Fibroblast of the conjunctiva (primary cell): ENCODE measurements around the gene OTUD7B.
A peak's percentile ranks its signal among the peaks of the same experiment; 100 is the strongest.
"Not testable (repeated sequence)": the region's sequence is repeated elsewhere in the genome, so short reads cannot be mapped to it uniquely, and the experiment has no call there.

Experiments used
- DNase-seq: peaks from one replicate; pipeline ENCODE4 v3.0.0-alpha.2; 2010; ENCODE audit warnings: low read depth

Gene OTUD7B

GRCh38 chr1:150003801-150004200 is 6.7 kb downstream of the OTUD7B start:
- DNase-seq = no peak

- DNase-seq = no peak
Measured at GRCh38 chr1:150002217-150002616, 8.3 kb downstream of the OTUD7B start.

GRCh38 chr1:150001415-150001814 is 9.1 kb downstream of the OTUD7B start:
- no peak for DNase-seq

- DNase-seq = no peak
Measured at GRCh38 chr1:149997585-149998262, 12.8 kb downstream of the OTUD7B start.

GRCh38 chr1:149995927-149996326 is 14.6 kb downstream of the OTUD7B start:
- no peak for DNase-seq

- DNase-seq = no peak
Measured at GRCh38 chr1:149993764-149994163, 16.8 kb downstream of the OTUD7B start.

GRCh38 chr1:149993181-149993580 is 17.3 kb downstream of the OTUD7B start:
- DNase-seq = no peak

- no peak for DNase-seq
Measured at GRCh38 chr1:149987297-149987595, 23.3 kb downstream of the OTUD7B start.

- DNase-seq = no peak
Measured at GRCh38 chr1:149986486-149987296, 23.8 kb downstream of the OTUD7B start.

GRCh38 chr1:149979972-149980540 is 30.5 kb downstream of the OTUD7B start:
- DNase-seq = no peak

GRCh38 chr1:149979245-149979971 is 31.1 kb downstream of the OTUD7B start:
- DNase-seq = no peak

GRCh38 chr1:149978547-149979023 is 31.9 kb downstream of the OTUD7B start:
- DNase-seq = no peak

- no peak for DNase-seq
Measured at GRCh38 chr1:149977345-149977744, 33.2 kb downstream of the OTUD7B start.

- DNase-seq = no peak
Measured at GRCh38 chr1:149972547-149972946, 38.0 kb downstream of the OTUD7B start.

GRCh38 chr1:149967646-149968045 is 42.9 kb downstream of the OTUD7B start:
- DNase-seq = no peak

GRCh38 chr1:149967041-149967440 is 43.5 kb downstream of the OTUD7B start:
- DNase-seq = no peak

- no peak for DNase-seq
Measured at GRCh38 chr1:149966405-149966804, 44.1 kb downstream of the OTUD7B start.

GRCh38 chr1:149965440-149965839 is 45.1 kb downstream of the OTUD7B start:
- DNase-seq = no peak

GRCh38 chr1:149963358-149963757 is 47.2 kb downstream of the OTUD7B start:
- DNase-seq = no peak

- no peak for DNase-seq
Measured at GRCh38 chr1:149962736-149963135, 47.8 kb downstream of the OTUD7B start.

GRCh38 chr1:149962039-149962647 is 48.4 kb downstream of the OTUD7B start:
- peak; percentile 72 for DNase-seq

- not testable (repeated sequence) for DNase-seq
Measured at GRCh38 chr1:149957548-149957947, 53.0 kb downstream of the OTUD7B start.
